Hepatocyte (in vitro differentiated cells): ENCODE measurements around the gene PPBP.

Experiments used
- CTCF ChIP-seq: fragments of 200-600 bp; sonication (generic); IDR thresholded peaks from 2 replicates; pipeline ENCODE4 v1.5.1; 2016; ENCODE audit warnings: antibody characterized with exemption, mild to moderate bottlenecking; ENCODE audit not compliant: poor library complexity
- EZH2 ChIP-seq: fragments of 200-600 bp; sonication (generic); IDR thresholded peaks from 2 replicates; pipeline ENCODE4 v1.6.1; 2016; ENCODE audit warnings: antibody characterized with exemption, mild to moderate bottlenecking, borderline replicate concordance
- EZH2phosphoT487 ChIP-seq: fragments of 200-600 bp; sonication (generic); IDR thresholded peaks from one replicate; pipeline ENCODE4 v1.6.1; 2018; ENCODE audit warnings: antibody characterized with exemption, mild to moderate bottlenecking, low read depth, moderate library complexity; ENCODE audit not compliant: unreplicated experiment, severe bottlenecking

GRCh38 chr4:73936969-73937368 lies 51.0 kb downstream of the PPBP start:
- no peak for TF ChIP-seq CTCF
- no peak for TF ChIP-seq EZH2phosphoT487
- no peak for TF ChIP-seq EZH2
